ENCODE measurements around the gene ARID1A. TPM values are rescaled to one million over a fixed set of nuclear protein-coding genes. Genes with fewer than 3 reads are reported as not detected.
A peak's percentile ranks its signal among the peaks of the same experiment; 100 is the strongest.

ARID1A gene
- total RNA-seq, 1 donor from 2014 or later: 70.0 TPM

DNA sequence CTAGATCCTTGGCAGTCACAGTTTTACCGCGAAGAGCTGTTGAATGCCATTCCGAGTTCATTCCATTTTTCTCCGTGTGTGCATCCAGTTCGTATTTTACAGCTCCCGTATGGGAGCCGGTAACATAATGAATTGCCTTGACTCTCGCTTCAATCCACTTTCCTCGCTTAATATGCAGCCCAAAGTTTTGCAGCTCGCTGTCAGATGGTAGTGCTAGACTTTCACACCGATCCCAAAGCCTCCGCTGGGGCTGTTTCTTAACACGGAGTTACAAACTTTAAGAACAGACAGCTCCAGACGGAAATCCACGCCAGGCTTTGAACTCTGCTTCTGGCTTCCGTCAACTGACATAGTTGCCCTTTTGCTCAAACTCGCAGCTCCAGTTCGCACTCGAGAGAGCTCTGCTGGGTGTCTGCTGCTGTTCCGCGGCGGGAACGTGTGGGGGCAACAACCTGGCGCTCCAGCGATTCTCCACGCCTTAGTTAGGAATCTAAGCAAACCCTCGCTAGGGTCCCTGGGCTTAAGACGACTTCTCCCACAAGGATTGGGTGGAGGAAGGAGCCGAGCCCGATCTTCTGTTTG, 3.5 kb upstream of the ARID1A start:
- Mint-ChIP-seq H3K36me3 (ENCODE audit: unreplicated experiment) (no peaks in the 10 kb centered on the region), H3K4me1 (ENCODE audit: unreplicated experiment) (peaks cover 40% of the 10 kb centered on the region), H3K4me3 (ENCODE audit: unreplicated experiment) (peak overlapping the region; percentile 87), H3K9me3 (ENCODE audit: unreplicated experiment) (no peaks in the 10 kb centered on the region), H3K27me3 (ENCODE audit: unreplicated experiment) (no peaks in the 10 kb centered on the region), H3K27ac (ENCODE audit: unreplicated experiment) (peak overlapping the region; percentile 98)
- peak; percentile 17 for TF ChIP-seq CTCF (IDR thresholded peaks at IDR 0.05)
- DNase-seq (ENCODE audit: extremely low spot score, unreplicated experiment): peak; percentile 91

- Mint-ChIP-seq H3K27ac (ENCODE audit: unreplicated experiment) (peak overlapping the region; percentile 98), H3K4me3 (ENCODE audit: unreplicated experiment) (peak overlapping the region; percentile 87), H3K9me3 (ENCODE audit: unreplicated experiment) (no peaks in the 10 kb centered on the region), H3K4me1 (ENCODE audit: unreplicated experiment) (peaks cover 38% of the 10 kb centered on the region), H3K27me3 (ENCODE audit: unreplicated experiment) (no peaks in the 10 kb centered on the region), H3K36me3 (ENCODE audit: unreplicated experiment) (no peaks in the 10 kb centered on the region)
- no peak for TF ChIP-seq CTCF (IDR thresholded peaks at IDR 0.05)
- DNase-seq (ENCODE audit: extremely low spot score, unreplicated experiment): peak; percentile 96
Observed at GRCh38 chr1:26692793-26693490, 2.9 kb upstream of the ARID1A start.

DNA sequence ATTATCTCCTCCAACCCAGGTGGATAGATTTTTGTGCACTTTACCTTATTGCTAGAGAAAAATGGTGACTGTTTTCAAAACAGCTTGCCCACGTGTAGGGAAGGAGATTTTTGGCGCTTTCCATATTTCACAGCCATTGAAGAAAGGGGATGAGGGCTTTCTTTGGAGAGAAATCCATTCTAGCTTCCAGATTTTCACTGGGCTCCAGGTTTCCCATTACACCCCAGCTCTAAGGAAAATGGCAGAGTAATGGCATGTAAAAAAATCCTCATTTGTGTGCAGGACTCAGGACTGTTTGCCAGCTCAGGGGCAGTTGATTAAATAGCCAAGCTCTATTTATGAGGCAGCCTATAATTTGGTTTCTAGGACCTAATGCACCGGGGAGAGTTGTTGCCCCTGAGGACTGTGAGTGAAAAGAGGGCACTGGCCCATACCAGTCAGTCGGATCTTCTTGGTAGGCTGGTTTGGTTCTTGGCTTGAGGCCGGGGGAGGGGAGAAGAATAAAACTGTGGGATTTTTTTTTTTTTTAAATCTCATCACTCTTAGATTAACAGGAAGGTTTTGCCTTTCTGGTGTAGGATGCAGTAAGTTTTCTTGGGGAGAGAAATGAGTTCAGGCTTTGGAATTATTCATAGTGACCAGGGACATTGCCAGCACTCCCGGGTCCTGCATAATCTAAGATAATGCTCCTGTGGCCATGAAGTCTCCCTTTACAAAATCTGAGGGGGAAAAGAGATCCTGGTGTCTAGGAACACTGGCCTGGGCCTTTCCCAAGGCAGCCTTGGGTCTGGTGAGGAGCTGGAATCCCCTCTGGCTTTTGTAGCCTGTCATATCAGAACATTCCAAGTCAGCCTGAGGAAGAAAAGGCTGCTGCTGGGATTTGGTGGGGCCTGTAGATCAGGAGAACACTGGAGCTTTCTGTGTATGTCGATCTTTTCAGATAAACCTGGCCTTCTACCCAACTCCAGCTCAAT, 1.9 kb upstream of the ARID1A start:
- no peaks in the 10 kb centered on the region for H3K36me3 Mint-ChIP-seq (ENCODE audit: unreplicated experiment)
- H3K27me3 Mint-ChIP-seq (ENCODE audit: unreplicated experiment): no peaks in the 10 kb centered on the region
- H3K4me3 Mint-ChIP-seq (ENCODE audit: unreplicated experiment): peak overlapping the region; percentile 87
- no peak for TF ChIP-seq CTCF (IDR thresholded peaks at IDR 0.05)
- H3K9me3 Mint-ChIP-seq (ENCODE audit: unreplicated experiment): no peaks in the 10 kb centered on the region
- DNase-seq (ENCODE audit: extremely low spot score, unreplicated experiment): peak; percentile 62
- H3K4me1 Mint-ChIP-seq (ENCODE audit: unreplicated experiment): peaks cover 38% of the 10 kb centered on the region
- peak overlapping the region; percentile 98 for H3K27ac Mint-ChIP-seq (ENCODE audit: unreplicated experiment)

- H3K4me3 Mint-ChIP-seq (ENCODE audit: unreplicated experiment): peak overlapping the region; percentile 76
- peak overlapping the region; percentile 98 for H3K27ac Mint-ChIP-seq (ENCODE audit: unreplicated experiment)
- no peak for TF ChIP-seq CTCF (IDR thresholded peaks at IDR 0.05)
- peaks cover 38% of the 10 kb centered on the region for H3K4me1 Mint-ChIP-seq (ENCODE audit: unreplicated experiment)
- H3K36me3 Mint-ChIP-seq (ENCODE audit: unreplicated experiment): no peaks in the 10 kb centered on the region
- H3K27me3 Mint-ChIP-seq (ENCODE audit: unreplicated experiment): no peaks in the 10 kb centered on the region
- DNase-seq (ENCODE audit: extremely low spot score, unreplicated experiment): no peak
- H3K9me3 Mint-ChIP-seq (ENCODE audit: unreplicated experiment): no peaks in the 10 kb centered on the region
Observed at GRCh38 chr1:26694638-26695355, 1.0 kb upstream of the ARID1A start.
